IPS-NIHi7 (cell line): Measurements from ENCODE around the gene CTSC.
"Not testable (repeated sequence)": the region's sequence is repeated elsewhere in the genome, so short reads cannot be mapped to it uniquely, and the experiment has no call there.

Source experiments
- DNase-seq: peaks from one replicate; pipeline ENCODE4 v3.0.0; 2012; ENCODE audit warnings: mixed read lengths; ENCODE audit errors: extremely low spot score

Gene CTSC

DNA sequence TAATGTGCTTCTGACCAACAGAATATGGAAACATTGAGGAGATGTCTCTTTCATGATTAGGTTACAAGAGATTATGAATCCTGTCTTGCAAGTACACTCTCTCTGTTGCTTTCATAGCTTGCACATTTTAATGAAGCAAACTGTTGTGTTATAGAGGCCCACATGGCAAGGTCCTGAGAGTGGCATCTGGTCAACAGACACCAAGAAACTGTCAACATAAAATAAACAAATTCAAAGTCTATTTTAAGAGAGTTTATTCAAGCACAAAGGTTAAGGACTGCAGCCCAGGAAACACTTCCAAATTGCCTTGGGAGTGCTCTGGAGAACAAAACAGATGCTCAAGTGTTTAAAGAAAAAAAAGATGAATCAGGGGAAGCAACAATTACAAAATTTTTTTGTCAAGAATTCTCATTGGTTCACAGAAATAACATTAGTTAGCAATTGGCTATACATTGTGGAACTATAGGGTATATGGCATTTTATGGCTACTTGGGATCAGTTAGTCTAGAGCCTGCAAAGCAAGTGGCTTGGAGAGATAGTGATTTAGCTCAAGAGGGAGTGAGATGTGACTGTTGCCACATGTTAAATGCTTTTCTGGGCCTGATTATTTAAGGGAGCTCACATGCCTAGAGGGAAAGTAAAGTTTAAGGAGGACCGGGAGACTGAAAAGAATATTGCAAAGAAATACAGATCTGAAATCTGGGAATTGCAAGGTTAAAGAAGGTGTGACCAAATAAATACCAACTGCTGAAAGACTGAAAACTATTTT is 54.6 kb downstream of the CTSC start:
- DNase-seq: no peak

DNA sequence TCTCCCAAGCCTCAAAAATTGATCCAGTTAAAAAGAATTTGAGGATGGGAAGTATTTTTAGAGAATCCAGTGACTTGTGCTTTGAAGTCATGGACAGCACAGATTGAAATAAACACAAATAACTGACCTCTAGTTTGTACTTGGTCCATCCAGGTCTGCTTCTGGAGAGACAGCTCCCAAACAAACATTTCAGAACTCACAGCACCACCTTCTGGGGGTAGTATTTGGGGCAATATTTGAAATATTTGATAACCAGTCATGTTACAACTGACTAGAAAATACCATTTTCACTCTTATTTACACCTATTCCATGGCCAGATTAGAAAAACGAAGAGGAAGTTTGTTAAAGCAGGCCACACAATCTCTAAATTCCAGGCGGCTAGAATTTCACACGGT is 56.2 kb downstream of the CTSC start:
- no peak for DNase-seq

DNA sequence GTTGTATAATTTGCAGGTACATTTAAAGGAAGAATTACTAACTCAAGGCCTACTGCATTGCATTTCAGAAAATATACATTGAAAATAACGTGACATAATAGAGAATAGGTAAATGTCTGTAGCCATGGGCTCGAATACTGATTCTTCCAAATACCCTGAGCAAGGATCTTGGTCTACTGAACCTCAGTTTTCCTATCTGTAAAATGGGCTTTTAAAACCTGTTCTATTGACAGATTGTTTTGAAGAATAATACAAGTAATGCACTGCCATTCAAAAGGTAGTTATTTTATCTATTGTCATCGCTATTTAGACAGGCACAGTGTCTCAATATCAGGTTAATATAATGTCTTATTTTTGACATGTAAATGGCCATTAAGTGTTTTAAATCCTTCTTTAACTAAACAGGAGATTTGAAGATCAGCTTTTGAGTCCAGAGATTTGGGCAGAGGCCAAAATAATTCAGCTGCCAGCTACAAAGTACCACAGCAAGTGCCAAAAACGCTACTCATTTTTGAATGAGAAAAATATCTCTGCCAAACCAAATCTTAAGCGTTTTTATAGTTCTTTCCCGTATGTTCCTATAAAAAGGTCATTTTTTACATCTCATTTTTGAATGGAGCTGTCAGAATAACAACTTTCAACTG is 56.7 kb downstream of the CTSC start:
- DNase-seq: no peak

DNA sequence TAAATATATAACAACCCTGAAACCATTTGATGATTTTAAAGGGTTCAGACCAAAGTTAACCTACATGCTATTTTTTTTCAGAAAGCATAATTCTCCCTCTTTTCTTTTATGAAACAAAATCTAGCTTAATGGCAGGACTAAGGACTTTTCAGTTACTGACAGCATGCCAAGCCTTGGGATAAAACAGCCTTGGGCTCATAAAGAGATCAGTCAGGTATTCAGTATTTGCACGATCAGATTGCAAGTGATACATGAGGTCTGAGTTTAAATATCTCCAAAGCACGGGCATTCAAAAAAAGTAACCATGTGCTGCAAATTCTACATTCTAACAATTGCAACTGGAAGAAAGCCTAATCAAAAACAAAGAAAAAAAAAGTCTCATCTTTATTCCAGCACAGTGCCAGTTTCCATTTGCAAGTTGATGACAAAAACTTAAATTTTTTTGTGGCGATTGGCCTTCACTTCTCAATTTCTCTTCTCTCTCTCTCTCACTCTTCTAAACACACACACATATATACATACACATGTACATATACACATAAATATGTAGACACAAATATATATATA is 60.1 kb downstream of the CTSC start:
- no peak for DNase-seq

DNA sequence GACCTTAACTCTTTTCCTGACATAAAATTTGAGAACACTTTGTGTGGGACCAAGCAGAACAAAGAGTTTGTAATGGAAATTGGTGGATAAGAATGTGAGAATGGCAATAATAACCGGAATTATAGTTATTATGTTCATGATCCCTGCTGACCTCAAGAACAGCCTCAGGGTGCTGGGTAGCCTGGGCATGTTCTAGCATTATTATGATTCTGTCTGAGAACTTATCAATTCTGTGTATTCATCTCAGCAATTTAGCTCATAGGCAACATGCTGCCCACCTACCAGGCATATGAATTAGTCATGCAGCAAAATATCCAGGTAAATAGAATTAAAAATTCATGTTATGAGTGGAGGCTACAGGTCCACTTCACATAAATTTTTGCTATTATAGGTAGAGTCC is 61.9 kb downstream of the CTSC start:
- no peak for DNase-seq

DNA sequence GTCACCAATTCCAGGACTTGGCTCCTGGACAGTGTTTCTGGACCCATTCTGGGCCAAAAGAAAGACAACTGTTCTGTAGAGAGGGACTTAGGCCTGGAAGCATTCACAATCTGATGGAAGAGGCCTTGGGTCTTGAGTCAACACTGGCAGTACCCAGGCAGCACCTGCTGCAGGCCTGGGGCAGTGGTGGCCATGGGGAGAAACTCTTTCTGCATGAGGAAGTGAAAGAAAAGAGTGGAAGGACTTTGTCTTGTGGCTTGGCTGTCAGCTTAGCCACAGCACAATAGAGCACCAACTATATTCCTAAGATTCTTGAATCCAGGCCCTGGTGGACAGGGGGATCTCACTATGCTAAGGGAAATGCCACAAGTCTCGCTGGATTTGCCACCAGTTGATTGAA is 70.6 kb downstream of the CTSC start:
- no peak for DNase-seq

DNA sequence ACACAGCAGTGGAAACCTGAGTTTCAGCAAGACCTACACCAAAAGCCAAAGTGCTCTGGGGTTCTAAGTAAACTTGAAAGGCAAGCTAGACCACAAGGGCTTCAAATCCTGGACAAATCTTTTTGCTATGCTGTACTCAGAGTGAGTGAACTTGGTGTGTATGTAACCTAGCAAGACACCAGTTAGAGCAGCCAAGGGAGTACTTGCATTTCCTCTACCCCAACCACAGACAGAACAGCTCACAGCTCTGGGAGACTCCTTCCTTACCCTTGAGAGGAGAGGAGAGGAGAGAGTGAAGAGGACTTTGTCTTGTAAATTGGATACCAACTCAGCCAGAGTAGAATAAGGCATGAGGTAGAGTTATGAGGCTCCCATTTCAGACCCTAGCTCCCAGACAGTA is 71.4 kb downstream of the CTSC start:
- no peak for DNase-seq

DNA sequence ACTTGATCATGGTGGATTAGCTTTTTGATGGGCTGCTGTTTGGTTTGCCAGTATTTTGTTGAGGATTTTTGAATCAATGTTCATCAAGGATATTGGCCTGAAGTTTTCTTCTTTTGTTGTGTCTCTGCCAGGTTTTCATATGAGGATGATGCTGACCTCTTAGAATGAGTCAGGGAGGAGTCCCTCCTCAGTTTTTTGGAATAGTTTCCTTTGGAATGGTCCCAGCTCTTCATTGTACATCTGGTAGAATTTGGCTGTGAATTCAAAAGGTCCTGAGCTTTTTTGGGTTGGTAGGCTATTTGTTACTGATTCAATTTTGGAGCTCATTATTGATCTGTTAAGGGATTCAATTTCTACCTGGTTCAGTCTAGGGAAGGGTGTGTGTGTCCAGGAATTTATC is 78.1 kb downstream of the CTSC start:
- no peak for DNase-seq

GRCh38 chr11:88252208-88252607 is 85.3 kb downstream of the CTSC start:
- no peak for DNase-seq

DNA sequence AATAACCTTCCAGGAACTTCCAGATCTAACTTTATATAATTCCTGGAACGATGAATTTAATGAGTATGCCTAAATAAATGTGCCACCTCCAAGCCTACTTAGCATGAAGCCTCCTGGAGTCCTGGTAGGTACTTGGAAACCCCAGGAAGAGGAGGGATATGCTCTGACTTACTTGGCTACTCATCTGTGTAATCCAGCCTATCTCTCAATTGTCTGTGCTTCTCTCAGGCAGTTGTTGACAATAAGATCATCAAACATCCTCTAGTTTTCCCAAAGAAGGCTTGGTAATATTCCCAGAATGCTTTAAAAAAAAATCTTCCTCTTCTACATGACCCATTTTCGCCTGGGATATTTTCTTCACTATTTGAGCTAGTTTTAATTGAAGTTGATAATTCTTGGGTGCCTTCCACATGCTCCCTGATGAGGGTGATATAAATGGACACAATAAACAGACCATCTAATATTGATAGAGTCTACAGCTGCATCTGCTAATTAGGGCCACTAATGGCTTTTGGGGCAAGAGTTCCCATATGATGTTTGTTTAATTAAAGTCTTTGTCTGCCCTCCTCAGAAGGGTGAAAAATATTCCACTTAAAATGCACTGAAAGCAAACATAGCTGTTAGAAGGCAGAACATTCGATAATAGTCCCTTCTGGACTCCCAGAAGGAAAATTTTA is 86.8 kb downstream of the CTSC start:
- no peak for DNase-seq

- DNase-seq: no peak
Observed at GRCh38 chr11:88249706-88250105, 87.8 kb downstream of the CTSC start.

DNA sequence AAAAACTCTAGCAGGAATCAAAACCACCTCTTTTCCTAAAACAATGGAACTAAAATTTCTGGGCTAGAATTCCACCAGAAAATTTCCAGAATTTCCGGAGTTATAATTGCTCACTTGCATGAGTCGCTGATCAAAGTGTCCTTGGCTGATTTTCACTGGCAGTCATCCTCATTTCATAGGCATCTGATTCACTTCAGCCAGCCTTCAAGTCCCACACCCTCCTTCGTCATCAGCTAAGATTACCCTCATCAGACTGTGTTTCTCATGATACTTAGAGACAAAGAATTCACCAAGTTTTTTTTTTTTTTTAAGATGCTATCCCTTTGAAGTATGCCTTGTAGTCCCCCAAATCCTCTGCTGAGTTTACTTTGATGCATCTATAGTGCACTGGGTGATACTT is 90.8 kb downstream of the CTSC start:
- DNase-seq: no peak

GRCh38 chr11:88245576-88245975 is 92.0 kb downstream of the CTSC start:
- DNase-seq: not testable (repeated sequence)
